K562 (cell line): ENCODE data around the gene MAML1. TPM values are rescaled to one million over a fixed set of nuclear protein-coding genes. Genes with fewer than 3 reads are reported as not detected.
A peak's percentile ranks its signal among the peaks of the same experiment; 100 is the strongest.

Source experiments
- FIP1L1 ChIP-seq: fragments of 200-400 bp; formaldehyde crosslinking; IDR thresholded peaks from 2 replicates; pipeline ENCODE4 v1.6.1; 2018; ENCODE audit warnings: mild to moderate bottlenecking, low read depth, low read length; ENCODE audit not compliant: poor library complexity, severe bottlenecking
- FOXA1 ChIP-seq: fragments of 450-650 bp; IDR thresholded peaks from 2 replicates; pipeline ENCODE4 v1.6.1; 2016; ENCODE audit warnings: mild to moderate bottlenecking, borderline replicate concordance
- MECOM ChIP-seq: fragments of 250-450 bp; sonication (Bioruptor Pico); IDR thresholded peaks from 2 replicates; pipeline ENCODE4 v1.8.0; 2022; ENCODE audit warnings: inconsistent platforms
- MXI1 ChIP-seq: IDR thresholded peaks from 2 replicates; pipeline ENCODE4 v1.6.1; 2011; ENCODE audit warnings: low read depth, mild to moderate bottlenecking, improper control_type of control experiment, low read length
- NR3C1 ChIP-seq: sonication (generic); formaldehyde crosslinking; IDR thresholded peaks from 2 replicates; pipeline ENCODE4 v1.8.1; 2022; ENCODE audit warnings: missing genetic modification reagents
- PRMT5 ChIP-seq: sonication (generic); formaldehyde crosslinking; IDR thresholded peaks from 2 replicates; pipeline ENCODE4 v1.5.0; 2020; ENCODE audit warnings: missing genetic modification reagents
- PTRF ChIP-seq: fragments of 450-650 bp; IDR thresholded peaks from 2 replicates; pipeline ENCODE4 v1.6.1; 2016; ENCODE audit warnings: mild to moderate bottlenecking, missing genetic modification characterization, missing compliant biosample characterization
- SLC30A9 ChIP-seq: fragments of 250-450 bp; sonication (Bioruptor Pico); IDR thresholded peaks from 2 replicates; pipeline ENCODE4 v1.8.0; 2022; ENCODE audit warnings: mild to moderate bottlenecking, moderate library complexity
- polyA plus RNA-seq, 8 experiments: library from polyadenylated mRNA; depleted of rRNA in 4 of 8; stranded (reverse) in 5 of 8; unstranded in 3 of 8; fragments of >200 nt; fragmentation: Nextera tagmentation in 2 of 8; fragmentation: Illumina TruSeq in 1 of 8; extraction: Ambion mirVana in 2 of 8; extraction: Trizol in 1 of 8; gene quantifications; 2 replicates each; pipeline versions ENCODE4 v1.2.1 to v1.2.3, GENCODE V29; 2011 to 2014; ENCODE audit warnings: inconsistent platforms in 1 of 8, missing spikeins in 1 of 8
- total RNA-seq, 7 experiments: library from RNA; depleted of rRNA in 6 of 7; stranded (reverse); fragments of >200 nt in 6 of 7; fragmentation: Illumina TruSeq in 2 of 7; extraction: Trizol in 2 of 7; gene quantifications; 2 replicates each; pipeline versions ENCODE4 v1.2.1 to v1.2.3, GENCODE V29; 2011 to 2021; ENCODE audit warnings: low replicate concordance in 1 of 7
- TF ChIP-seq, protein P1 (sequence below): IDR thresholded peaks from 3 replicates; pipeline ENCODE4 v1.6.1; 2011; ENCODE audit warnings: borderline replicate concordance, mild to moderate bottlenecking; ENCODE audit not compliant: insufficient read length, insufficient read depth
- TF ChIP-seq, protein P2 (sequence below): fragments of 250-450 bp; sonication (Bioruptor Pico); IDR thresholded peaks from 2 replicates; pipeline ENCODE4 v1.4.0; 2020
- TF ChIP-seq, protein P3 (sequence below): sonication (generic); formaldehyde crosslinking; IDR thresholded peaks from 2 replicates; pipeline ENCODE4 v1.8.1; 2023; ENCODE audit warnings: missing genetic modification reagents, mild to moderate bottlenecking, borderline replicate concordance
- TF ChIP-seq, protein P4 (sequence below): fragments of 250-450 bp; sonication (Bioruptor Pico); IDR thresholded peaks from 2 replicates; pipeline ENCODE4 v1.9.0; 2021; ENCODE audit warnings: mild to moderate bottlenecking, inconsistent platforms
- TF ChIP-seq, protein P5 (sequence below): fragments of 250-450 bp; sonication (Bioruptor Pico); IDR thresholded peaks from 2 replicates; pipeline ENCODE4 v1.5.0; 2020; ENCODE audit warnings: mild to moderate bottlenecking

The MAML1 gene
- total and polyA plus RNA-seq, 9 of the 15 experiments (the other 6 are each of a cell fraction or from before 2014, with no cell fraction given): 0.32 to 18.4 (median 7.0) TPM

DNA sequence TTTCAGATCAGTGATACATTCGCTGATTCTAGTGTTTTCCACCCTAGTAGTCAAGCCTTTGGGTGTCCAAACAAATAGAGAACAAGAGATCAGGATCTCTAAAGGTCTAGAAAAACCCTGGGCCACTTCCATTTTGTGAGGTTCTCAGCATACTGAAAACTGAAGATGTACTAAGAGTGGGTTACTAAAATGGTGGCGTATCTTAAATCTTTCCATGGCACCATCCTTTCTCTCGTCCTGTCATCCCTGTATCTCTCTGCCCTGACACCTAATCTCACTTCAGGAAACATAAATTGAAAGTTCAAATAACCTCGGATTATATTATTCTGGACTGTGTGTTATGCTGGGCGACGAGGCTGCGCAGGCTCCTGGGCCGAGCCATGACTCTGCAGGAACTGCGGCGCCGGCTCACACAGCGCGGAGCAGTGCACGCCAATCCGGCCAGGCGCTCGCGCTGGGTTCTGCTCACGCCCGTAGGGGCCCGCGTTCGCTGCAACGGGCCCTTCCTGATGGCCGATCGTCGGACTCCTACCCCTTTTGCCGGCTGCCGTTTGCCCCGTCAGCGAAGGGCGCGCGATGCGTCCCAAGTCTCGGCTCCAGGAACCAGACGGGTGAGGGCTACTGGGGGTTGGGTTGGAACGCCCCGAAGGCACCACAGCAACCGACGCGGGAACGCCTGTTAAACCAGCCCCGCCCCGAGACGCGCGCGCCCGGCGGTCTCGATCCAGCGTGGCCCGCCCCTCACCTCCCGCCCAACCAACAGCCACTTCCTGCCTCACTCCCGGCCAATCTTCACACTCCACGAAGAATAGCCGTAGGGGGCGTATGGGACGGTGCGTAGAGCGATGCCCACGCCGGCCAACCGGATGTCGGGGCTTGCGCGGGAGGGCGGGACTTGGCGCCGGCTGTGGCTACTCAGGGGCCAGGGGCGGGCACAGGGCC, 34.4 kb upstream of the MAML1 start (continued):
- TF ChIP-seq, protein P1, sequence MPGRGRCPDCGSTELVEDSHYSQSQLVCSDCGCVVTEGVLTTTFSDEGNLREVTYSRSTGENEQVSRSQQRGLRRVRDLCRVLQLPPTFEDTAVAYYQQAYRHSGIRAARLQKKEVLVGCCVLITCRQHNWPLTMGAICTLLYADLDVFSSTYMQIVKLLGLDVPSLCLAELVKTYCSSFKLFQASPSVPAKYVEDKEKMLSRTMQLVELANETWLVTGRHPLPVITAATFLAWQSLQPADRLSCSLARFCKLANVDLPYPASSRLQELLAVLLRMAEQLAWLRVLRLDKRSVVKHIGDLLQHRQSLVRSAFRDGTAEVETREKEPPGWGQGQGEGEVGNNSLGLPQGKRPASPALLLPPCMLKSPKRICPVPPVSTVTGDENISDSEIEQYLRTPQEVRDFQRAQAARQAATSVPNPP: no peak
- TF ChIP-seq MXI1: 0 out of 2 replicates have a peak, but pooled peaks have one; percentile 10
- no peak for TF ChIP-seq PRMT5
- no peak for TF ChIP-seq MECOM (CRISPR knock-in tag)
- TF ChIP-seq NR3C1 (CRISPR knock-in tag): no peak
- no peak for TF ChIP-seq FOXA1
- TF ChIP-seq, protein P2, sequence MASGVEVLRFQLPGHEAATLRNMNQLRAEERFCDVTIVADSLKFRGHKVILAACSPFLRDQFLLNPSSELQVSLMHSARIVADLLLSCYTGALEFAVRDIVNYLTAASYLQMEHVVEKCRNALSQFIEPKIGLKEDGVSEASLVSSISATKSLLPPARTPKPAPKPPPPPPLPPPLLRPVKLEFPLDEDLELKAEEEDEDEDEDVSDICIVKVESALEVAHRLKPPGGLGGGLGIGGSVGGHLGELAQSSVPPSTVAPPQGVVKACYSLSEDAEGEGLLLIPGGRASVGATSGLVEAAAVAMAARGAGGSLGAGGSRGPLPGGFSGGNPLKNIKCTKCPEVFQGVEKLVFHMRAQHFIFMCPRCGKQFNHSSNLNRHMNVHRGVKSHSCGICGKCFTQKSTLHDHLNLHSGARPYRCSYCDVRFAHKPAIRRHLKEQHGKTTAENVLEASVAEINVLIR (CRISPR knock-in tag): peak; percentile 33
- no peak for TF ChIP-seq FIP1L1
- TF ChIP-seq, protein P3, sequence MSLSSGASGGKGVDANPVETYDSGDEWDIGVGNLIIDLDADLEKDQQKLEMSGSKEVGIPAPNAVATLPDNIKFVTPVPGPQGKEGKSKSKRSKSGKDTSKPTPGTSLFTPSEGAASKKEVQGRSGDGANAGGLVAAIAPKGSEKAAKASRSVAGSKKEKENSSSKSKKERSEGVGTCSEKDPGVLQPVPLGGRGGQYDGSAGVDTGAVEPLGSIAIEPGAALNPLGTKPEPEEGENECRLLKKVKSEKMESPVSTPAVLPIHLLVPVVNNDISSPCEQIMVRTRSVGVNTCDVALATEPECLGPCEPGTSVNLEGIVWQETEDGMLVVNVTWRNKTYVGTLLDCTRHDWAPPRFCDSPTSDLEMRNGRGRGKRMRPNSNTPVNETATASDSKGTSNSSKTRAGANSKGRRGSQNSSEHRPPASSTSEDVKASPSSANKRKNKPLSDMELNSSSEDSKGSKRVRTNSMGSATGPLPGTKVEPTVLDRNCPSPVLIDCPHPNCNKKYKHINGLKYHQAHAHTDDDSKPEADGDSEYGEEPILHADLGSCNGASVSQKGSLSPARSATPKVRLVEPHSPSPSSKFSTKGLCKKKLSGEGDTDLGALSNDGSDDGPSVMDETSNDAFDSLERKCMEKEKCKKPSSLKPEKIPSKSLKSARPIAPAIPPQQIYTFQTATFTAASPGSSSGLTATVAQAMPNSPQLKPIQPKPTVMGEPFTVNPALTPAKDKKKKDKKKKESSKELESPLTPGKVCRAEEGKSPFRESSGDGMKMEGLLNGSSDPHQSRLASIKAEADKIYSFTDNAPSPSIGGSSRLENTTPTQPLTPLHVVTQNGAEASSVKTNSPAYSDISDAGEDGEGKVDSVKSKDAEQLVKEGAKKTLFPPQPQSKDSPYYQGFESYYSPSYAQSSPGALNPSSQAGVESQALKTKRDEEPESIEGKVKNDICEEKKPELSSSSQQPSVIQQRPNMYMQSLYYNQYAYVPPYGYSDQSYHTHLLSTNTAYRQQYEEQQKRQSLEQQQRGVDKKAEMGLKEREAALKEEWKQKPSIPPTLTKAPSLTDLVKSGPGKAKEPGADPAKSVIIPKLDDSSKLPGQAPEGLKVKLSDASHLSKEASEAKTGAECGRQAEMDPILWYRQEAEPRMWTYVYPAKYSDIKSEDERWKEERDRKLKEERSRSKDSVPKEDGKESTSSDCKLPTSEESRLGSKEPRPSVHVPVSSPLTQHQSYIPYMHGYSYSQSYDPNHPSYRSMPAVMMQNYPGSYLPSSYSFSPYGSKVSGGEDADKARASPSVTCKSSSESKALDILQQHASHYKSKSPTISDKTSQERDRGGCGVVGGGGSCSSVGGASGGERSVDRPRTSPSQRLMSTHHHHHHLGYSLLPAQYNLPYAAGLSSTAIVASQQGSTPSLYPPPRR (CRISPR knock-in tag): no peak
- TF ChIP-seq, protein P4, sequence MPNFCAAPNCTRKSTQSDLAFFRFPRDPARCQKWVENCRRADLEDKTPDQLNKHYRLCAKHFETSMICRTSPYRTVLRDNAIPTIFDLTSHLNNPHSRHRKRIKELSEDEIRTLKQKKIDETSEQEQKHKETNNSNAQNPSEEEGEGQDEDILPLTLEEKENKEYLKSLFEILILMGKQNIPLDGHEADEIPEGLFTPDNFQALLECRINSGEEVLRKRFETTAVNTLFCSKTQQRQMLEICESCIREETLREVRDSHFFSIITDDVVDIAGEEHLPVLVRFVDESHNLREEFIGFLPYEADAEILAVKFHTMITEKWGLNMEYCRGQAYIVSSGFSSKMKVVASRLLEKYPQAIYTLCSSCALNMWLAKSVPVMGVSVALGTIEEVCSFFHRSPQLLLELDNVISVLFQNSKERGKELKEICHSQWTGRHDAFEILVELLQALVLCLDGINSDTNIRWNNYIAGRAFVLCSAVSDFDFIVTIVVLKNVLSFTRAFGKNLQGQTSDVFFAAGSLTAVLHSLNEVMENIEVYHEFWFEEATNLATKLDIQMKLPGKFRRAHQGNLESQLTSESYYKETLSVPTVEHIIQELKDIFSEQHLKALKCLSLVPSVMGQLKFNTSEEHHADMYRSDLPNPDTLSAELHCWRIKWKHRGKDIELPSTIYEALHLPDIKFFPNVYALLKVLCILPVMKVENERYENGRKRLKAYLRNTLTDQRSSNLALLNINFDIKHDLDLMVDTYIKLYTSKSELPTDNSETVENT (CRISPR knock-in tag): peak; percentile 76; the same call in 1 of the 2 replicates
- TF ChIP-seq, protein P5, sequence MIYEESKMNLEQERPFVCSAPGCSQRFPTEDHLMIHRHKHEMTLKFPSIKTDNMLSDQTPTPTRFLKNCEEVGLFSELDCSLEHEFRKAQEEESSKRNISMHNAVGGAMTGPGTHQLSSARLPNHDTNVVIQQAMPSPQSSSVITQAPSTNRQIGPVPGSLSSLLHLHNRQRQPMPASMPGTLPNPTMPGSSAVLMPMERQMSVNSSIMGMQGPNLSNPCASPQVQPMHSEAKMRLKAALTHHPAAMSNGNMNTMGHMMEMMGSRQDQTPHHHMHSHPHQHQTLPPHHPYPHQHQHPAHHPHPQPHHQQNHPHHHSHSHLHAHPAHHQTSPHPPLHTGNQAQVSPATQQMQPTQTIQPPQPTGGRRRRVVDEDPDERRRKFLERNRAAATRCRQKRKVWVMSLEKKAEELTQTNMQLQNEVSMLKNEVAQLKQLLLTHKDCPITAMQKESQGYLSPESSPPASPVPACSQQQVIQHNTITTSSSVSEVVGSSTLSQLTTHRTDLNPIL (CRISPR knock-in tag): no peak
- no peak for TF ChIP-seq PTRF (tag)
- TF ChIP-seq SLC30A9 (CRISPR knock-in tag): no peak
